HepG2 (cell line): Measurements from ENCODE around the gene SRF. TPM values are rescaled to one million over a fixed set of nuclear protein-coding genes. Genes with fewer than 3 reads are reported as not detected.
A peak's percentile ranks its signal among the peaks of the same experiment; 100 is the strongest.

ENCODE experiments used
- ARID3A ChIP-seq: IDR thresholded peaks from 2 replicates; pipeline ENCODE4 v1.6.1; 2012; ENCODE audit warnings: low read depth, low read length, improper control_type of control experiment
- HMGXB3 ChIP-seq: sonication (generic); formaldehyde crosslinking; IDR thresholded peaks from 2 replicates; pipeline ENCODE4 v1.4.0; 2020; ENCODE audit warnings: missing genetic modification reagents, borderline replicate concordance
- MXD3 ChIP-seq: IDR thresholded peaks from 2 replicates; pipeline ENCODE4 v1.6.1; 2016; ENCODE audit warnings: mild to moderate bottlenecking, missing biosample characterization, missing genetic modification reagents
- NFKB2 ChIP-seq: sonication (generic); formaldehyde crosslinking; IDR thresholded peaks from 2 replicates; pipeline ENCODE4 v1.4.0; 2020; ENCODE audit warnings: missing genetic modification reagents, borderline replicate concordance
- PHF21A ChIP-seq: sonication (generic); formaldehyde crosslinking; IDR thresholded peaks from 2 replicates; pipeline ENCODE4 v1.5.0; 2020; ENCODE audit warnings: mild to moderate bottlenecking, missing genetic modification reagents
- POLR2AphosphoS5 ChIP-seq: IDR thresholded peaks from 2 replicates; pipeline ENCODE4 v1.6.1; 2012; ENCODE audit warnings: low read depth, low read length
- RXRA ChIP-seq: sonication (generic); formaldehyde crosslinking; IDR thresholded peaks from 2 replicates; pipeline ENCODE4 v1.5.1; 2020; ENCODE audit warnings: missing genetic modification reagents
- U2AF1 ChIP-seq: fragments of 200-400 bp; formaldehyde crosslinking; optimal IDR thresholded peaks from 2 replicates; pipeline ENCODE3; 2017; ENCODE audit warnings: mild to moderate bottlenecking, low read depth, low read length
- ZGPAT ChIP-seq: IDR thresholded peaks from 2 replicates; pipeline ENCODE4 v1.6.1; 2016; ENCODE audit warnings: mild to moderate bottlenecking
- ZNF280D ChIP-seq: sonication (generic); formaldehyde crosslinking; IDR thresholded peaks from 2 replicates; pipeline ENCODE4 v1.5.1; 2020; ENCODE audit warnings: mild to moderate bottlenecking, missing genetic modification reagents
- ZNF569 ChIP-seq: sonication (generic); formaldehyde crosslinking; IDR thresholded peaks from 2 replicates; pipeline ENCODE4 v1.5.0; 2020; ENCODE audit warnings: mild to moderate bottlenecking, missing genetic modification reagents, moderate library complexity, borderline replicate concordance
- ZNF607 ChIP-seq: sonication (generic); formaldehyde crosslinking; IDR thresholded peaks from 2 replicates; pipeline ENCODE4 v1.5.1; 2020; ENCODE audit warnings: missing genetic modification reagents, mild to moderate bottlenecking, borderline replicate concordance
- ZNF724P ChIP-seq: sonication (generic); formaldehyde crosslinking; IDR thresholded peaks from 2 replicates; pipeline ENCODE4 v1.8.0; 2022; ENCODE audit warnings: missing genetic modification reagents, borderline replicate concordance
- ZNF781 ChIP-seq: sonication (generic); formaldehyde crosslinking; IDR thresholded peaks from 2 replicates; pipeline ENCODE4 v1.5.1; 2020; ENCODE audit warnings: borderline replicate concordance, mild to moderate bottlenecking, missing genetic modification reagents; ENCODE audit errors: not compliant biosample characterization
- ZNF782 ChIP-seq: sonication (generic); formaldehyde crosslinking; IDR thresholded peaks from 2 replicates; pipeline ENCODE4 v1.4.0; 2020; ENCODE audit warnings: missing genetic modification reagents, mild to moderate bottlenecking, borderline replicate concordance
- ZSCAN9 ChIP-seq: IDR thresholded peaks from 2 replicates; pipeline ENCODE4 v1.6.1; 2016; ENCODE audit warnings: borderline replicate concordance
- polyA plus RNA-seq, 8 experiments: library from polyadenylated mRNA; depleted of rRNA in 3 of 8; stranded (reverse) in 7 of 8; unstranded in 1 of 8; fragments of >200 nt; fragmentation: Illumina TruSeq in 4 of 8; extraction: Trizol in 4 of 8; gene quantifications; 2 replicates each; pipeline versions ENCODE4 v1.2.1 to v1.2.3, GENCODE V29; 2011 to 2016; ENCODE audit warnings: low read depth in 4 of 8, missing spikeins in 1 of 8, mixed read lengths in 1 of 8; ENCODE audit not compliant: insufficient read depth in 1 of 8
- total RNA-seq, 5 experiments: library from RNA; depleted of rRNA; stranded (reverse); fragments of >200 nt; fragmentation: Illumina TruSeq; extraction: Trizol; gene quantifications; 2 replicates each; pipeline ENCODE4 v1.2.3, GENCODE V29; 2016; ENCODE audit warnings: low read depth in 1 of 5

SRF gene
- total and polyA plus RNA-seq, 2 of the 13 experiments (the other 11 are each of a cell fraction or from before 2014, with no cell fraction given): 25.5 to 44.1 TPM

- TF ChIP-seq ZNF569 (CRISPR knock-in tag) (no peak), U2AF1 (peak; percentile 54), HMGXB3 (CRISPR knock-in tag) (peak; percentile 98), RXRA (CRISPR knock-in tag) (peak; percentile 36; the same call in 1 of the 2 replicates), MXD3 (peak; percentile 91), PHF21A (CRISPR knock-in tag) (0 out of 2 replicates have a peak, but pooled peaks have one; percentile 11), NFKB2 (CRISPR knock-in tag) (0 out of 2 replicates have a peak, but pooled peaks have one; percentile 21), ZNF280D (peak; percentile 84), ZNF781 (CRISPR knock-in tag) (peak; percentile 72), ZGPAT (peak; percentile 94), ZNF782 (CRISPR knock-in tag) (0 out of 2 replicates have a peak, but pooled peaks have one; percentile 44), POLR2AphosphoS5 (no peak), ZNF607 (CRISPR knock-in tag) (peak; percentile 87; the same call in 1 of the 2 replicates), ZSCAN9 (CRISPR knock-in tag) (peak; percentile 54; the same call in 1 of the 2 replicates), ZNF724P (peak; percentile 83; the same call in 1 of the 2 replicates), ARID3A (no peak)
Measured at GRCh38 chr6:43174263-43175112, 3.4 kb downstream of the SRF start (continued).
